CD14-positive monocyte (primary cell): ENCODE results near the gene TUBA3C. TPM values are rescaled to one million over a fixed set of nuclear protein-coding genes. Genes with fewer than 3 reads are reported as not detected.

Experiments
- DNase-seq, 3 donors: peaks; one replicate each; pipeline ENCODE4 v3.0.0-alpha.2; 2011 to 2022
- H2AFZ ChIP-seq: 2 replicates; pipeline ENCODE4 v1.6.0; 2012; ENCODE audit warnings: mild to moderate bottlenecking, low read depth, low read length, inconsistent platforms; ENCODE audit not compliant: insufficient read depth, poor library complexity, severe bottlenecking
- H3K27ac ChIP-seq, 2 donors: 1 replicate in 1 of 2; 2 replicates in 1 of 2; pipeline ENCODE4 v1.5.1; 2012 to 2013; ENCODE audit warnings: low read length in 2 of 2, control low read depth in 1 of 2, inconsistent platforms in 1 of 2, low read depth in 1 of 2, mild to moderate bottlenecking in 1 of 2
- H3K27me3 ChIP-seq, 2 donors: one replicate each; pipeline versions ENCODE4 v1.6.0 to v1.6.1; 2011 to 2013; ENCODE audit warnings: low read length in 2 of 2; ENCODE audit not compliant: control insufficient read depth in 2 of 2, insufficient read depth in 2 of 2
- H3K36me3 ChIP-seq, 2 donors: replicated peaks in 1 of 2; 1 replicate in 1 of 2; 2 replicates in 1 of 2; pipeline versions ENCODE4 v1.5.1 to v1.6.1; 2012 to 2013; ENCODE audit warnings: low read length in 2 of 2, control low read depth in 1 of 2, inconsistent platforms in 1 of 2, mild to moderate bottlenecking in 1 of 2; ENCODE audit not compliant: insufficient read depth in 2 of 2, control insufficient read depth in 1 of 2
- H3K4me1 ChIP-seq, 2 donors: 1 replicate in 1 of 2; 2 replicates in 1 of 2; pipeline versions ENCODE4 v1.5.1 to v1.6.1; 2012 to 2013; ENCODE audit warnings: low read length in 2 of 2, control low read depth in 1 of 2, inconsistent platforms in 1 of 2, mild to moderate bottlenecking in 1 of 2, moderate library complexity in 1 of 2; ENCODE audit not compliant: insufficient read depth in 2 of 2, control insufficient read depth in 1 of 2
- H3K4me2 ChIP-seq: replicated peaks from 2 replicates; pipeline ENCODE3; 2012; ENCODE audit warnings: low read length, moderate library complexity, mild to moderate bottlenecking; ENCODE audit not compliant: poor library complexity, severe bottlenecking; ENCODE audit errors: extremely low read depth
- H3K4me3 ChIP-seq, 3 experiments: fragments of 200-600 bp in 1 of 3; sonication (generic) in 1 of 3; replicated peaks in 1 of 3; 1 replicate in 2 of 3; 2 replicates in 1 of 3; pipeline ENCODE4 v1.5.1; 2011 to 2013; ENCODE audit warnings: low read length in 3 of 3, mild to moderate bottlenecking in 3 of 3, control low read depth in 2 of 3, low read depth in 2 of 3, inconsistent platforms in 1 of 3, moderate library complexity in 1 of 3
- H3K79me2 ChIP-seq: 2 replicates; pipeline ENCODE4 v1.6.0; 2012; ENCODE audit warnings: mild to moderate bottlenecking, control low read depth, inconsistent platforms, low read length, moderate library complexity; ENCODE audit not compliant: insufficient read depth
- H3K9ac ChIP-seq: 2 replicates; pipeline ENCODE4 v1.6.0; 2017; ENCODE audit warnings: low read length, mild to moderate bottlenecking; ENCODE audit not compliant: insufficient read depth, poor library complexity, severe bottlenecking
- H3K9me3 ChIP-seq, 2 donors: replicated peaks in 1 of 2; 1 replicate in 1 of 2; 2 replicates in 1 of 2; pipeline versions ENCODE4 v1.5.1 to v1.6.1; 2012 to 2013; ENCODE audit warnings: low read length in 2 of 2, control low read depth in 1 of 2; ENCODE audit not compliant: control insufficient read depth in 1 of 2, insufficient read depth in 1 of 2
- H4K20me1 ChIP-seq: 2 replicates; pipeline ENCODE4 v1.6.0; 2012; ENCODE audit warnings: mild to moderate bottlenecking, low read length, control low read depth, moderate library complexity; ENCODE audit not compliant: insufficient read depth
- H3K27ac Mint-ChIP-seq, 7 donors: one replicate each; pipeline ENCODE4 v1.8.0; 2020; ENCODE audit warnings: mild to moderate bottlenecking in 7 of 7, mixed read lengths in 7 of 7, moderate library complexity in 6 of 7, inconsistent platforms in 2 of 7
- H3K27me3 Mint-ChIP-seq, 3 donors: one replicate each; pipeline ENCODE4 v1.8.0; 2021 to 2022; ENCODE audit warnings: low read depth in 3 of 3, mild to moderate bottlenecking in 3 of 3, mixed read lengths in 3 of 3, moderate library complexity in 3 of 3, inconsistent platforms in 1 of 3
- H3K36me3 Mint-ChIP-seq, 2 donors: one replicate each; pipeline ENCODE4 v1.8.0; 2020; ENCODE audit warnings: mixed read lengths in 2 of 2, inconsistent platforms in 1 of 2, mild to moderate bottlenecking in 1 of 2
- H3K4me1 Mint-ChIP-seq: one replicate; pipeline ENCODE4 v1.8.0; 2020; ENCODE audit warnings: mild to moderate bottlenecking, mixed read lengths
- H3K4me3 Mint-ChIP-seq, 2 donors: one replicate each; pipeline ENCODE4 v1.8.0; 2020; ENCODE audit warnings: mild to moderate bottlenecking in 2 of 2, mixed read lengths in 2 of 2, moderate library complexity in 1 of 2
- H3K9me3 Mint-ChIP-seq, 7 donors: one replicate each; pipeline ENCODE4 v1.8.0; 2020 to 2022; ENCODE audit warnings: mixed read lengths in 7 of 7, mild to moderate bottlenecking in 6 of 7, moderate library complexity in 6 of 7, inconsistent platforms in 2 of 7
- intact Hi-C, 2 donors: fragments of 100-400 bp; cut with micrococcal nuclease; formaldehyde crosslinking; loops; one replicate each; pipeline versions ENCODE4 v1.15.0 to v1.15.1; 2023
- polyA plus RNA-seq, 3 donors: library from polyadenylated mRNA; depleted of rRNA in 1 of 3; unstranded in 2 of 3; stranded (reverse) in 1 of 3; fragments of 300-500 nt in 2 of 3; fragments of >200 nt in 1 of 3; fragmentation: Illumina TruSeq in 2 of 3; gene quantifications; 1 replicate in 2 of 3; 2 replicates in 1 of 3; pipeline ENCODE4 v1.2.3, GENCODE V29; 2012 to 2021
- small RNA-seq: library from RNA; depleted of rRNA; stranded (forward); fragments of <200 nt; gene quantifications from one replicate; pipeline ENCODE3, GENCODE V24; 2012; ENCODE audit warnings: low read depth; ENCODE audit not compliant: insufficient read length
- TF ChIP-seq, protein P1 (sequence below): fragments of 200-600 bp; IDR thresholded peaks from one replicate; pipeline ENCODE4 v1.8.0; 2022; ENCODE audit warnings: antibody characterized with exemption, mild to moderate bottlenecking

TUBA3C gene
- polyA plus RNA-seq, 3 donors, result not detected

GRCh38 chr13:19148561-19148960, 33.1 kb downstream of the TUBA3C start:
- H3K27me3 ChIP-seq, result no peaks in the 10 kb centered on the region
- intact Hi-C loops, result no loop called here
- no peaks in the 10 kb centered on the region for H3K36me3 Mint-ChIP-seq
- H3K9me3 ChIP-seq, result peaks cover 43 to 70% of the 10 kb centered on the region in 2 donors
- H3K4me3 ChIP-seq, result no peak overlapping the region
- no peaks in the 10 kb centered on the region for H3K4me1 Mint-ChIP-seq
- no peaks in the 10 kb centered on the region for H4K20me1 ChIP-seq
- DNase-seq, result no peak
- H3K27ac Mint-ChIP-seq, result no peak overlapping the region
- H3K9me3 Mint-ChIP-seq, result peaks cover 24 to 52% (median 37%) of the 10 kb centered on the region in 7 donors
- TF ChIP-seq, protein P1, sequence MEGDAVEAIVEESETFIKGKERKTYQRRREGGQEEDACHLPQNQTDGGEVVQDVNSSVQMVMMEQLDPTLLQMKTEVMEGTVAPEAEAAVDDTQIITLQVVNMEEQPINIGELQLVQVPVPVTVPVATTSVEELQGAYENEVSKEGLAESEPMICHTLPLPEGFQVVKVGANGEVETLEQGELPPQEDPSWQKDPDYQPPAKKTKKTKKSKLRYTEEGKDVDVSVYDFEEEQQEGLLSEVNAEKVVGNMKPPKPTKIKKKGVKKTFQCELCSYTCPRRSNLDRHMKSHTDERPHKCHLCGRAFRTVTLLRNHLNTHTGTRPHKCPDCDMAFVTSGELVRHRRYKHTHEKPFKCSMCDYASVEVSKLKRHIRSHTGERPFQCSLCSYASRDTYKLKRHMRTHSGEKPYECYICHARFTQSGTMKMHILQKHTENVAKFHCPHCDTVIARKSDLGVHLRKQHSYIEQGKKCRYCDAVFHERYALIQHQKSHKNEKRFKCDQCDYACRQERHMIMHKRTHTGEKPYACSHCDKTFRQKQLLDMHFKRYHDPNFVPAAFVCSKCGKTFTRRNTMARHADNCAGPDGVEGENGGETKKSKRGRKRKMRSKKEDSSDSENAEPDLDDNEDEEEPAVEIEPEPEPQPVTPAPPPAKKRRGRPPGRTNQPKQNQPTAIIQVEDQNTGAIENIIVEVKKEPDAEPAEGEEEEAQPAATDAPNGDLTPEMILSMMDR, result no peak
- no peak overlapping the region for H3K4me2 ChIP-seq
- no peak overlapping the region for H3K4me3 Mint-ChIP-seq
- H3K27me3 Mint-ChIP-seq, result no peaks in the 10 kb centered on the region
- no peaks in the 10 kb centered on the region for H3K4me1 ChIP-seq
- H3K27ac ChIP-seq, result no peak overlapping the region
- no peaks in the 10 kb centered on the region for H3K79me2 ChIP-seq
- H3K9ac ChIP-seq, result no peak overlapping the region
- no peak overlapping the region for H2AFZ ChIP-seq
- no peaks in the 10 kb centered on the region for H3K36me3 ChIP-seq

Small RNA genes within 50 kb of the gene (small RNA-seq; reads per million reads assigned to genes)
- gene AL139327.4, result not detected
